ENCODE results near the gene INSYN1.

- TF ChIP-seq, protein P1, sequence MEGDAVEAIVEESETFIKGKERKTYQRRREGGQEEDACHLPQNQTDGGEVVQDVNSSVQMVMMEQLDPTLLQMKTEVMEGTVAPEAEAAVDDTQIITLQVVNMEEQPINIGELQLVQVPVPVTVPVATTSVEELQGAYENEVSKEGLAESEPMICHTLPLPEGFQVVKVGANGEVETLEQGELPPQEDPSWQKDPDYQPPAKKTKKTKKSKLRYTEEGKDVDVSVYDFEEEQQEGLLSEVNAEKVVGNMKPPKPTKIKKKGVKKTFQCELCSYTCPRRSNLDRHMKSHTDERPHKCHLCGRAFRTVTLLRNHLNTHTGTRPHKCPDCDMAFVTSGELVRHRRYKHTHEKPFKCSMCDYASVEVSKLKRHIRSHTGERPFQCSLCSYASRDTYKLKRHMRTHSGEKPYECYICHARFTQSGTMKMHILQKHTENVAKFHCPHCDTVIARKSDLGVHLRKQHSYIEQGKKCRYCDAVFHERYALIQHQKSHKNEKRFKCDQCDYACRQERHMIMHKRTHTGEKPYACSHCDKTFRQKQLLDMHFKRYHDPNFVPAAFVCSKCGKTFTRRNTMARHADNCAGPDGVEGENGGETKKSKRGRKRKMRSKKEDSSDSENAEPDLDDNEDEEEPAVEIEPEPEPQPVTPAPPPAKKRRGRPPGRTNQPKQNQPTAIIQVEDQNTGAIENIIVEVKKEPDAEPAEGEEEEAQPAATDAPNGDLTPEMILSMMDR (IDR thresholded peaks at IDR 0.05) = no peak
- TF ChIP-seq POLR2AphosphoS5 (IDR thresholded peaks at IDR 0.05) (no peak), POLR2A (IDR thresholded peaks at IDR 0.05) (no peak), EP300 (IDR thresholded peaks at IDR 0.05) (no peak)
Observed at GRCh38 chr15:73710321-73710720, 42.8 kb downstream of the INSYN1 start.

Data from sigmoid colon (tissue), 4 donors.